HFFc6 (cell line): Measurements from ENCODE around the gene KRIT1. TPM values are rescaled to one million over a fixed set of nuclear protein-coding genes. Genes with fewer than 3 reads are reported as not detected.
"Not testable (repeated sequence)": the region's sequence is repeated elsewhere in the genome, so short reads cannot be mapped to it uniquely, and the experiment has no call there.

Source experiments
- DNase-seq: peaks from one replicate; pipeline ENCODE4 v3.0.0-alpha.2; 2018
- H3K27ac Mint-ChIP-seq: 2 replicates; pipeline ENCODE4 v1.8.0; 2020; ENCODE audit warnings: mild to moderate bottlenecking, mixed read lengths
- H3K27me3 Mint-ChIP-seq: 2 replicates; pipeline ENCODE4 v1.8.0; 2021; ENCODE audit warnings: mild to moderate bottlenecking, moderate library complexity, mixed read lengths; ENCODE audit not compliant: insufficient read depth
- H3K36me3 Mint-ChIP-seq: 2 replicates; pipeline ENCODE4 v1.8.0; 2021; ENCODE audit warnings: low read depth, mixed read lengths
- H3K4me1 Mint-ChIP-seq: 2 replicates; pipeline ENCODE4 v1.8.0; 2020; ENCODE audit warnings: low read depth, mixed read lengths
- H3K4me3 Mint-ChIP-seq: 2 replicates; pipeline ENCODE4 v1.8.0; 2020; ENCODE audit warnings: mild to moderate bottlenecking, moderate library complexity, mixed read lengths
- H3K9me3 Mint-ChIP-seq: 2 replicates; pipeline ENCODE4 v1.8.0; 2020; ENCODE audit warnings: mild to moderate bottlenecking, mixed read lengths
- total RNA-seq, 6 experiments: library from RNA; stranded (reverse); fragmentation: NEBNext Ultra II Directional; extraction: Animal tissue kit (Norgen Biotek cat#: 25700); gene quantifications; 2 replicates in 1 of 6; 3 replicates in 5 of 6; pipeline ENCODE4 v1.2.3, GENCODE V29; 2021
- TF ChIP-seq, protein P1 (sequence below): fragments of 200-600 bp; sonication (generic); IDR thresholded peaks from 2 replicates; pipeline ENCODE4 v1.5.0; 2021; ENCODE audit warnings: antibody characterized with exemption, mild to moderate bottlenecking

The KRIT1 gene
- total RNA-seq, 6 experiments from 2014 or later: 25.9 to 29.3 (median 28.0) TPM

DNA sequence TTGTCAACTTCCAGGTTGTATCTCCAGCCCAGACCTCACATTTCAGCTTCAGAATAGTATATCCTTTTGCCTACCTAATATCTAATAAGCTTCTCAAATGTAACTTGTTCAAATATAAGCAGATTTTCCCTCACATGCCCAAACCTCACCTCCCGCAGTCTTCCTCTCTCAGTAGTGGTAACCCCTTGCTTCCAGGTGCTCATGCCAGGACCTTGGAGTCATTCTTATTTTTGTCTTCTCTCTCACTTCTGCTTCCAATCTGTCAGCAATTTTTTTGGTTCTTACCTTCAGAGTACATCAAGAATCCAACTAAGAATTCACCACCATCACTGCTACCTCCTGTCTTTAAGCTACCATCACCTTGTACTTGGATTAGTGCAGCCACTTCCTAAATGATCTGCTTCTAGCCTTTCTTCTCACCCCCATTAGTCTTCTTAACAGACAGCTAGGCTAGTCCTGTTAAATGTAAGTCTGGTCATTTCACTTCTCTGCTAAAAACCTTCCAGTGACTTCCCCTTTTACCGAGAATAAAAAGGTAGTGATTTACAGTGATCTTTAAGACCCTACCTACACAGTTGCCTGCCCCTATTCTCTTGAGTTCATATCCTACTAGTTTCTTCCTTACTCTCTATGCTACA lies 14.0 kb upstream of the KRIT1 start:
- Mint-ChIP-seq H3K36me3 (peaks cover 21% of the 10 kb centered on the region), H3K27me3 (no peaks in the 10 kb centered on the region; the same call in 1 of the 2 replicates), H3K27ac (no peak overlapping the region; the same call in 1 of the 2 replicates), H3K4me1 (peaks cover 27% of the 10 kb centered on the region), H3K4me3 (no peak overlapping the region), H3K9me3 (peaks cover 3% of the 10 kb centered on the region)
- TF ChIP-seq, protein P1, sequence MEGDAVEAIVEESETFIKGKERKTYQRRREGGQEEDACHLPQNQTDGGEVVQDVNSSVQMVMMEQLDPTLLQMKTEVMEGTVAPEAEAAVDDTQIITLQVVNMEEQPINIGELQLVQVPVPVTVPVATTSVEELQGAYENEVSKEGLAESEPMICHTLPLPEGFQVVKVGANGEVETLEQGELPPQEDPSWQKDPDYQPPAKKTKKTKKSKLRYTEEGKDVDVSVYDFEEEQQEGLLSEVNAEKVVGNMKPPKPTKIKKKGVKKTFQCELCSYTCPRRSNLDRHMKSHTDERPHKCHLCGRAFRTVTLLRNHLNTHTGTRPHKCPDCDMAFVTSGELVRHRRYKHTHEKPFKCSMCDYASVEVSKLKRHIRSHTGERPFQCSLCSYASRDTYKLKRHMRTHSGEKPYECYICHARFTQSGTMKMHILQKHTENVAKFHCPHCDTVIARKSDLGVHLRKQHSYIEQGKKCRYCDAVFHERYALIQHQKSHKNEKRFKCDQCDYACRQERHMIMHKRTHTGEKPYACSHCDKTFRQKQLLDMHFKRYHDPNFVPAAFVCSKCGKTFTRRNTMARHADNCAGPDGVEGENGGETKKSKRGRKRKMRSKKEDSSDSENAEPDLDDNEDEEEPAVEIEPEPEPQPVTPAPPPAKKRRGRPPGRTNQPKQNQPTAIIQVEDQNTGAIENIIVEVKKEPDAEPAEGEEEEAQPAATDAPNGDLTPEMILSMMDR: no peak
- no peak for DNase-seq

DNA sequence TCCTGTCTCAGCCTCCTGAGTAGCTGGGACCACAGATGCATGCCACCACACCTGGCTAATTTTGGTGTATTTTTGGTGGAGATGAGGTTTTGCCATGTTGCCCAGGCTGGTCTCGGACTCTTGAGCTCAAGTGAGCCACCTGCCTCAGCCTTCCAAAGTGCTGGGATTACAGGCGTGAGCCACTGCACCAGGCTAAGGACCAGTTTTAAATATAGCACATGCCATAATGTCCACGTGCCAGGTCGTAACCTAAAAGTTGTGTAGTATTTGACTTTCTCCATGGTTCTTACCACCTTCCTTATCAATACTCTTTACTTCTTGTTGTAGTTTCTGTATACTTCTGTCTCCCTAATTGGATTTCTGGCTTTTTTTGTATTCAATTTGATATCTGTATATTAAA lies 13.3 kb upstream of the KRIT1 start:
- no peak for DNase-seq
- Mint-ChIP-seq H3K4me1 (peaks cover 30% of the 10 kb centered on the region), H3K4me3 (no peak overlapping the region), H3K9me3 (peaks cover 4% of the 10 kb centered on the region), H3K27ac (no peak overlapping the region), H3K27me3 (no peaks in the 10 kb centered on the region; the same call in 1 of the 2 replicates), H3K36me3 (peaks cover 21% of the 10 kb centered on the region)
- TF ChIP-seq, protein P1: no peak

DNA sequence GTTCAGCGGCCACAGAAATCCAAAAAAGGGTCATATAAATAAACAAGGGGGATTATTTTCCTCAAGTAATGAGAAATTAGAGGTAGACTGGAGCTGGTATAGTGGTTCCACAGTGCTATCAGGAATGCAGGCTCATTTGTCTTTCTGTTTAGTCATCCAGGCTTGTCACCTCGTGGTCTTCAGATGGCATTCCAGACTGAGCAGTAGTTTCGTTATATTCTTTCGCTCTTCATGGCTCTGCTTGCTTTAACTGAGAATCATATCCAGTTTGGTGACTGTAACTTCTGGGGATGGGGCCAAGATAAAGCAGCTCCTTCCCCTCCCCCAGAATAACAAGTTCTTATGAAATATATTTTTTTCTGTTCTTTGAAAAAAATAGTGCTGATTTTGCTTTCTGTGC lies 9.6 kb upstream of the KRIT1 start:
- TF ChIP-seq, protein P1: no peak
- H3K4me3 Mint-ChIP-seq: peak overlapping the region; percentile 66
- H3K9me3 Mint-ChIP-seq: peaks cover 4% of the 10 kb centered on the region
- H3K36me3 Mint-ChIP-seq: peaks cover 27% of the 10 kb centered on the region
- H3K27me3 Mint-ChIP-seq: no peaks in the 10 kb centered on the region; the same call in 1 of the 2 replicates
- H3K4me1 Mint-ChIP-seq: peaks cover 48% of the 10 kb centered on the region
- peak; percentile 84 for DNase-seq
- peak overlapping the region; percentile 77 for H3K27ac Mint-ChIP-seq

DNA sequence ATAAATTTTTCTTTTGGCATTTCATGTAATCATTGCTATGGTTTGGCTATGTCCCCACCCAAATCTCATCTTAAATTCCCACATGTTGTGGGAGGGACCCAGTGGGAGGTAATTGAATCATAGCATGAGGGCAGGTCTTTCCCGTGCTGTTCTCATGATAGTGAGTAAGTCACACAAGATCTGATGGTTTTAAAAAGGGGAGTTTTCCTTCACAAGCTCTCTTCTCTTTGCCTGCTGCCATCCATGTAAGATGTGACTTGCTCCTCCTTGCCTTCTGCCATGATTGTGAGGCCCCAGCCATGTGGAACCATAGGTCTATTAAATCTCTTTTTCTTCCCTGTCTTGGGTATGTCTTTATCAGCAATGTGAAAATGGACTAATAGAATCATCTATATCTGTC lies 9.1 kb upstream of the KRIT1 start:
- Mint-ChIP-seq H3K4me3 (peak overlapping the region; percentile 66), H3K36me3 (peaks cover 21% of the 10 kb centered on the region), H3K4me1 (peaks cover 43% of the 10 kb centered on the region), H3K27ac (peak overlapping the region; percentile 77)
- not testable (repeated sequence) for H3K27me3 Mint-ChIP-seq, H3K9me3 Mint-ChIP-seq, DNase-seq

DNA sequence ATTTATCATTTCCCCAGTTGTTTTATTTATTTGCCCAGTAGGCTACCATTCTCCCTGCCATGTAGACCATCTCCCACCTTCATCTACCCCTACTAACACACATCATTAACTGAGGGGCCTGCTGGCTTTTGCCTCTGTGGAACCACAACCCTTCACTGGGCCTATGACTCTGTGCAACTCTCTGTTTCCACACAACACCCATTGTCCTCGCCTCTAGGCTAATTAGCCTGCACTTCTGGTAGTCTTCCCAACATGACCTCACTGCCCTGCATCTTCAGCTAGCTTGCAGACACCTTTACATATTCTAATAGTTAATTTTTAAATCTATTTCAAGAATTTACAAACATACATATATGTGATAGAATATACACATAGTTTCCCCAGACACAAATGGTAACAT lies 7.5 kb upstream of the KRIT1 start:
- Mint-ChIP-seq H3K27me3 (no peaks in the 10 kb centered on the region; the same call in 1 of the 2 replicates), H3K9me3 (peaks cover 4% of the 10 kb centered on the region), H3K4me3 (no peak overlapping the region), H3K27ac (no peak overlapping the region), H3K4me1 (peaks cover 43% of the 10 kb centered on the region), H3K36me3 (peaks cover 18% of the 10 kb centered on the region)
- DNase-seq: no peak
- TF ChIP-seq, protein P1: no peak

DNA sequence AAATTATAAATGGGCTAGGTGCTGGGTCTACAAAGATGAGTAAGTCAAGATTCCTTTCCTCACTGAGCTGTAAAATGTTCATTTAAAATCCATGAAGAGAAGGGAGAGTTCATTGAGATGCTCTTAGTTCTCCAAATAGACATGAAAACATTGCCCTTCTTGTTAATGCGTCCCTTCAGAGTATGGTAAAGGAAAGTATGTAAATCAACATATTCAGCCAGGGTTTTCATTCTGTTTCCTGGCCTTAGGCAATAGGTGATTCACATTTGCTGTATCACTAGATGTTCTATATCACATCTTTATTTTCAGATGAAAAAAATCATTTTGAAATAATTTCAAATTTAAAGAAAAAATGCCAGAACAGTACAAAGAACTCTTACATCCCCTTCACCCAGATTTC lies 5.5 kb upstream of the KRIT1 start:
- Mint-ChIP-seq H3K27me3 (no peaks in the 10 kb centered on the region; the same call in 1 of the 2 replicates), H3K36me3 (peaks cover 18% of the 10 kb centered on the region), H3K4me1 (peaks cover 56% of the 10 kb centered on the region), H3K4me3 (no peak overlapping the region), H3K9me3 (peaks cover 4% of the 10 kb centered on the region), H3K27ac (peak overlapping the region; percentile 27)
- TF ChIP-seq, protein P1: no peak
- no peak for DNase-seq
